Thyroid gland (tissue), 4 donors: Measurements from ENCODE around the gene LRP4.

Source experiments
- POLR2A ChIP-seq, 2 donors: fragments of 450-650 bp; IDR thresholded peaks; one replicate each; pipeline ENCODE4 v1.6.1; 2017; ENCODE audit warnings: antibody characterized with exemption in 2 of 2, mild to moderate bottlenecking in 2 of 2, moderate library complexity in 1 of 2
- TF ChIP-seq, protein P1 (sequence below), 6 experiments: fragments of 200-600 bp in 3 of 6; fragments of 450-650 bp in 3 of 6; sonication (generic) in 3 of 6; IDR thresholded peaks; one replicate each; pipeline ENCODE4 v1.5.1; 2016 to 2019; ENCODE audit warnings: antibody characterized with exemption in 6 of 6, mild to moderate bottlenecking in 2 of 6, inconsistent platforms in 1 of 6, moderate library complexity in 1 of 6

DNA sequence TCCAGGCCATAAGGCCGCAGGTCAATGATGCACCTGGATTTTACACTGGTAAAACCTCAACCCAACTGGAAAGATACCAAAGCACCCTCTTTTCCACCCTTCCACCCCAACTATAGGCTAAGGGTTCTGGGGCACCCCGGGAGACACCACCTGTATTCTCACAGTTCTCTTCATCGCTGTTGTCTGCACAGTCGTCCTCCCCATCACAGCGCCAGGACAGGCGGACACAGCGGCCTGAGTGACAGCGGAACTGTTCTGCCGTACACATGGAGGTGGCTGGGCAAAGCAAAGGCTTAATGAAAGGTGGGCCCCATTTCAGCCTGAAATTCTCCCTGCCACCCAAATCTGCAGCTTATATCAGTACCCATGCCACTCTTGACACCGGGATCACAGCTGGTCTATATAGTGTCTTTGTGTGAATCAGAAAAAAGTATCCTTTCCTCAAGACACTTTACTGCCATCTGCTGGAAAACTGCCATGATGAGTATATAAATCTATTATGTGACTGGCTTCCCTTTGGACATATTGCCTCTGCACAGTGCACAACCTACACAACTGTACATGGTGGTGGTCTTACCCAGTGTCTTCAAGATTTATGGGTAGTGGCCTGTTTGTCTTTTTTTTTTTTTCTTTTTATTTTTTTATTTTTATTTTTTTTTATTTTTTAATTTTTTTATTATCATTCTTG, 21.5 kb downstream of the LRP4 start:
- TF ChIP-seq, protein P1, sequence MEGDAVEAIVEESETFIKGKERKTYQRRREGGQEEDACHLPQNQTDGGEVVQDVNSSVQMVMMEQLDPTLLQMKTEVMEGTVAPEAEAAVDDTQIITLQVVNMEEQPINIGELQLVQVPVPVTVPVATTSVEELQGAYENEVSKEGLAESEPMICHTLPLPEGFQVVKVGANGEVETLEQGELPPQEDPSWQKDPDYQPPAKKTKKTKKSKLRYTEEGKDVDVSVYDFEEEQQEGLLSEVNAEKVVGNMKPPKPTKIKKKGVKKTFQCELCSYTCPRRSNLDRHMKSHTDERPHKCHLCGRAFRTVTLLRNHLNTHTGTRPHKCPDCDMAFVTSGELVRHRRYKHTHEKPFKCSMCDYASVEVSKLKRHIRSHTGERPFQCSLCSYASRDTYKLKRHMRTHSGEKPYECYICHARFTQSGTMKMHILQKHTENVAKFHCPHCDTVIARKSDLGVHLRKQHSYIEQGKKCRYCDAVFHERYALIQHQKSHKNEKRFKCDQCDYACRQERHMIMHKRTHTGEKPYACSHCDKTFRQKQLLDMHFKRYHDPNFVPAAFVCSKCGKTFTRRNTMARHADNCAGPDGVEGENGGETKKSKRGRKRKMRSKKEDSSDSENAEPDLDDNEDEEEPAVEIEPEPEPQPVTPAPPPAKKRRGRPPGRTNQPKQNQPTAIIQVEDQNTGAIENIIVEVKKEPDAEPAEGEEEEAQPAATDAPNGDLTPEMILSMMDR (IDR thresholded peaks at IDR 0.05), result no peak
- TF ChIP-seq POLR2A (IDR thresholded peaks at IDR 0.05), result no peak
